ENCODE measurements around the gene EPB42.
"Not testable (repeated sequence)": the region's sequence is repeated elsewhere in the genome, so short reads cannot be mapped to it uniquely, and the experiment has no call there.

Gene EPB42

DNA sequence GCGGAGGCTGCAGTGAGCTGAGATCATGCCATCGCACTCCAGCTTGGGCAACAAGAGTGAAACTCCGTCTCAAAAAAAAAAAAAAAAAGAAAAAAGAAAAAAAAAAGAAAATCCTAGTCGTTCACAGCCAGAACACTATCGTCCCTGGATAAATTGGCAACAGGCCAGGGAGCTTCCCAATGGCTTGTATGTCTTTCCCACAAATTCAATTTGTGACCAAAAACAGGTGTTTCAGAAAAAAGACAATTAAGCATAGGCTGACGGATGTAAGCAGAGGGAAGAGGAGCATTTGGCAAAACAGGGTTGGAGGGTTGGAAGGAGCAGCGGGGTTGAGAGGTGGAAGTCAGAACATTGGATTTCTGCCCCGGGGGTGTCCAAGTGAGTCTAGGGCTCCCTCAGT, 8.5 kb downstream of the EPB42 start:
- no peak for DNase-seq (ENCODE audit: low read depth)

DNA sequence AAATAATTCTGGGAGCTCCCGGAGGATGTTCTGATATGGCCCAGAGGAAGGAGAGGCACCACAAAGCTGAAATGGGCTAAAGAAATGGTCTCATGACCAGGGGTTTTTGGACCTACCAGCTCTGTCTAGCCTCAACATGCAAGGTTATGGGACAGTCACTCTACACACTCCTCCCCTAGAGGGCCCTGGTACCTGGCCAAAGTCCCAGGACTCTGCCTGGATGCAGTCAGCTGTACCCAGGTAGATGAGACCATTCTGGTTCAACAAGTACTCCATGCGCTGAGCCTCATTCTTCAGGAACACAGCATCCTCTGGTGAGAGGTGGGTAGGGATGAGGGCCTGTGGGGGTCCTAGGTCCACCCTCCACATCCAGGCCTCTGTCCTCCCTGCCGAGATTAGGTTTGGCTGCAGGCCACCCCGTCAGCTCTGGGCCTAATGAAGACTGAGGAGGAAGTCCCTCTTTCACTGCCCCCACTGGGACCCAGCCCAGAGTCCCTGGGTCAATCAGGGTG, 9.5 kb downstream of the EPB42 start:
- DNase-seq (ENCODE audit: low read depth), result no peak

DNA sequence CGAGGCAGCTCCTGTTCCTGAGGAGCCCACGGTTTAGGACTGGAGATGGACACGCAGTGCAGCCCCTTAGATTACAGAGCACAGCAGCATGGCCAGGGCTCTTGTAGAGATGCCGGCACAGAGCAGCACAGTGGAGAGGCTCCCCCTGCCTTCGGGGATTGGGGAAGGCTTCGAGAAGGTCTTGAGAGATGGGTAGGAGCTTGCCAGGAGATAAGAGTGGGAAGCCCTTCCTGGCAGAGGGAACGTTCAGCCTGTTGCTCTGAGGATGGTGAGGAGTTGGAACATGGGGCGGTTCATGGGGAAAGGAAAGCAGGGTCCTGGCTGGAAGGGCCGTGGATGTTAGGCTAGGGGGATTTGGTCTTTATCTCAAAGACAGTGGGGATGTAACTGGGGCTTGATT, 10.0 kb downstream of the EPB42 start:
- DNase-seq (ENCODE audit: low read depth), result no peak

DNA sequence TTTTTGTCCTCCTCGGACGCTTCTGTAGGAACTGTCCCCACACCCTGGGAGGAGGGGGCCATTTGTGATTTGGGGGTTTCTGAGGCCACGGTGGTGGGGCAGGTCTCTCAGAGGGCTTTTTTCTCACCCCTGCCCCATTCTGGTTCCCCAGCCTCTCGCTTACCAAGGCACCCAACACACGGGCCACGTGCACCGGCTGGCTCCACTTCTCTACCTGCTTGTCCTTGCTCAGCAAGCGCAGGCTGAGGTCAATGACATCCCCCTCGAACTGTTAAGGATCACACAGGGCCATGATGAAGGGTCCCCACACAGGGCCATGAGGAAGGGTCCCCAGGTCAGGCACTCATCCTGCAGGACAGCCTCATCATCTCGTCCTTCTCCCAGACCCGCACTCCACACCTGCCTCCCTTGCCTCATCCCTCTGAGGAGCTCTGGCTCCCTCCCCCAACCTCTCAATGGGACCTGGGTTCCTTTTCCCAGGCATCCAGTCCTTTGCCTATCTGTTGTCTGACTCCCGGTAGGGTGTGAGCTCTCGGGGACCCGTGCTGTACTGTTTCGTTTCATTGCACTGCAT, 10.6 kb downstream of the EPB42 start:
- no peak for DNase-seq (ENCODE audit: low read depth)

DNA sequence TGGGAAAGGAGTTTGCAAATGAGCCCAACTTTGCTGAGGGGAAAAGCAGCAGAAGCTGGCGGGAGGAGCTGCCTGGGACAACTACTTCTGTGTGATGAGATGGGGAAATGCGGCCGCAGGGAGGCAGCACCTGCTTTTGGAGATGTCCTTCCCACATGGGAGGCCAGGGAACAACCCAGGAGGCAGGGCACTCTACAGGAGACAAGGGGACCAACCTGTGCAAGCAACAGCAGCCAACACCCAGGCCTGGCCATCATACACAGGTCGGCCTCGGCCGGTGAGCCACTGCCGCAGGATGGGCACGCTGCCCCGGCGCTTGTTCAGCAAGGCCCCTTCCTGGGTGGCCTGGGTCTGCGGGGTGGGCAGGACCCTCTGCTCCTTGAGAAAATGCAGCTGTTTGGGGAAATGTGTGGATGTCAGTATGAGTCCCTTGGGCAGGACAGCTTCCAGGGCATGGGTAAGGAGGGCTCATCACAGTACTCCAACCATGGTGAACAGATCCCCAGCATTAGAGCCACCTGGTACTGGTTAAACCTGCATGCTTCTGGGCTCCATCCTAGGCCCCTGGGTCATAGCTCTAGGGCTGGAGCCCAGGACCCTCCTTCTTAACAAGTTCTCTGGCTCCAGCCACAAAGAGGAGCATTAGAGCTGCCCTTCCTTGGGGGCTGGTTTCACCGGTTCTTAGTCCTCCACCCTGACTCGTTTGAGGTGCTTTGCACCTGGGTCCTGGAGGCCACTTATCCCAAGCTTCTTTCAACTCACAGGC, 11.6 kb downstream of the EPB42 start:
- DNase-seq (ENCODE audit: low read depth), result no peak

DNA sequence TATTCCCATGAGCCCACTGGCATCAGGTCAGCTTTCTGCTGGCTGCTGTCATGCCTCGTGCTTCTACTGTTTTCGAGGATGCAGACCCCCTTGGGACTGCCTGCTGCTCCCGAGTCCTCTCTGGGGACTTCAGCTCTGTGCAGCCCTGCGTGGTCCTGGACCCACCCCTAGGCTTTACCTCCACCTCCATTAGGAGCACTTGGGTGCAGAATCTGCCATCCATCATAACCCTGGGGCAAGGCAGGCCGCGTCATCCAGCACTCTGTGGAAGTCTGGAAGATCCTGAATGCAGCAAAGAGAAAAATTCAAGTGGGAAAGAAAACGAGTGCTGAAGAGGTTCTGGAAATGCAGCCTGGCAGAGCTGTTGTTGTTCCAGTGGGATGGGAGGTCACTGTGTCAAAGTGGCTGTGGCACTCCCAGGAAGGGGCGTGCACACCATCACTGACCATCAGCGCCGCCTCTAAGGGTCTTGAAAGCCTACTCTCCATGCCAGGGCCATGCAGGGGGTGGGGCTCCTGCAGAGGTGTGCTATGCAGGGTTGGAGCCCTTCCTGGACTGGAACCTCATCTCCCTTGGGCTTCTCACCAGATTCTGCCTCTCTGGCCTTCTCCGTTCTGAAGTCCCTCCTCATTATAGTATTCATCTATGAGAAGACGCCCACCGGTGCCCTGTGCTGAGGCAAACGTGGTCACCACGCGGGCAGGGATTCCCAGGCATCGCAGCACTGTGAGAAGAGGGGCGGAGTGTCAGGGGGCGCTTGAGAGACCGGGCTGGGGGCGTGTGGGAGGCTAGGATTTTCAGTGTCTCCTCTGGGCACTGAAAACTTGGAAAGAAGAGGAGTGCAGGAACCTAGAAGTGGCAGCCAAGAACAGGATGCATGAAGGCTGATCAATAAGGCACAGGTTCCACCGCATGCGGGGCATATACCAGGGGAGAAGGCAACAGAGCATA, 12.5 kb downstream of the EPB42 start:
- DNase-seq (ENCODE audit: low read depth), result no peak

DNA sequence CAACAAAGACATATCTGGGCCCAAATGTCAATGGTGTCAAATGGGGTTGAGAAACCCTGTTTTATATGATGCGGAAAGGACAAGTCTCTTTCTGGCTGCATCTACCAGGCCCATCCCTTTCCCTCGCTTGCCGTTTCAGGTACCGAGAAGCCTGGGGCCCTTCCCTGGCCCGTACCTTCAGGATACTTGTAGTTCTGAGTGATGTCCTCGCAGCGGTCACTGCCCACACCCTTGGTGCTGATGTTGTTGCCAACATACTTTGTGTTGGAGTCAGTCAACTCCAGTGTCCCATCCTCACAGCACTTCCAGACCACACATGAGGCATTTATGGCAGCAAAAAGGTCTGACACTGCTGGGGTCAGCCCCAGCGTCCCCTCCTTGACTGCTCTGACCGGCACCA, 13.8 kb downstream of the EPB42 start:
- no peak for DNase-seq (ENCODE audit: low read depth)

DNA sequence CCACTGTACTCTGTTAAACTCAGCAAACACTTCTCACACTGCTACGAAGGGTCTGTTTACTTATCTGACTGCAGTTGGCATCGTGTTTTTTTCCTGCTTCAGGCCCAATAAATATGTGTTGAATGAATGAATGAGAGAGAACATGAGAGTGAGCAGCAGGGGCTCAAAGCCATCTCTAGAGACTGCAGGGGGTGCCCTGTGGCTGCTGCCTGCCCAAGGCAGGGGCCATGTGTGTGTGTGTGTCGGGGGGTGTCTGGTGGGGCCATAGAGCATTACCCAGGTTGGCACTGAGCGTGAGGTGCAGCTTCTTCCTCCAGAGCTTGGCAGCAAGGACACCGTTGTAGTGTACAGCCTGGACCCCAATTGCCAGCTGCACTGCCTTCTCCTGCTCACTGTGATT, 14.8 kb downstream of the EPB42 start:
- DNase-seq (ENCODE audit: low read depth), result no peak

DNA sequence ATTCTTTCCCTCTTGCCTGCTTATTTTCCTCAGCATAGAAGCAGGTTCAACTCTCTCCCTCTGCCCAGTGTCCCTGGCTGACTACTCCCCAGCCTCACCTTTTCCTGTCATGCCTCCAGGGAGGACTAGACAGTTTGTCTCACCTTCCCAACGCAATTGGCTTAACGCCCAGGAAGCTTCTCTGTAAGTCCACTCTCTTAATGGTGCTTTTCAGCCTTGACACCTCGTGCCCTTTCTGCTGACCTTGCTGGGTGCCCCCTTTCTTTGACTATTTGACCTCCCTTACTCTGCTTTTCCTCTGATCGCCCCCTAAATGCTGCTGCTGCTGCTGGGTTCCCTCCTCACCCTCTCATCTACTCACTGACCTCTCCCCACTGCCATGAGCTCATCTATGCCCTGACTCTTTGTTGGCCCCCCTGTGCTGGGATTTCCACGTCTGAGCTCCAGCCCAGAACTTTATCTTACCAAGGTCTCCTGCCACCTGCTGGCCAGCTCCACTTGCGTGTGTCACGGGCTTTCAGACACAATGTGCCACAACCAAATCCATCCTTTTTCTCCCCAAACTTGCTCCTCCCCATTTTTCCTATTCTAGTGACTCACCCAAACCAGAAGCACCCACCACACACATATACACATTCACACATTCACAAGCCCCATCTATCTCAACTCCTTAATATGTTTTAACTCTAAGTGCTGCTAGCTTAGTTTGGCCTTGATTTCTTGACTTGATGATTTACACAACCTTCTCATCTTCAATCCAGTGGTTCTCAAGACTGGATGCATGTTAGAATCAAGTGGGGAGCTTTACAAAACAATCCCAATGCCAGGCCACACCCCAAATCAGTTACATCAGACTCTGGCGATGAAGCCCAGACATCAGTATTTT, 16.6 kb downstream of the EPB42 start:
- peak; percentile 24 for DNase-seq (ENCODE audit: low read depth)

DNA sequence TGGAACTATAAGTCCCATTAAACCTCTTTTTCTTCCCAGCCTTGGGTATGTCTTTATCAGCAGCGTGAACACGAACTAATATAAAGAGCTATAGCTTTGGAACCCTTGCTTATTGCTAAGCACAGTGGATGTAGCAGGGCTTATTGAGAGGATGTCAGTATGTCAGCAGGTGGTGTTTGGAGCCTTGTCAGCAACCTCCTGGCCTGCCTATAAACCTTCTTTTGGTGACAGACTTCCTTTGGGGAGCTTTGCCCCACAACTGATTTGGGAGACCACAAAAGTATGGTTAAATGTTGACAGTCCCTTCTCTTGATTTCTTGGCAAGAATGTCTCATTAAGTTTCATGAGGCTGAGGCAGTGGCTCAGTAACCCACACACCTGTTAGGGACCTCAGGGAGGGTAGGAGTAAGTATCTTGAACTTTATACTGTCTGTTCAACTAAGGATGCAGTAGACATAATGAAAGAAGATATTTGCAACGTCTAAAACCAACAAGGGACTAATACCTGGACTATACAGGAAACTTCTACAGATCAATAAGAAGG, 20.8 kb downstream of the EPB42 start:
- DNase-seq (ENCODE audit: low read depth), result no peak

DNA sequence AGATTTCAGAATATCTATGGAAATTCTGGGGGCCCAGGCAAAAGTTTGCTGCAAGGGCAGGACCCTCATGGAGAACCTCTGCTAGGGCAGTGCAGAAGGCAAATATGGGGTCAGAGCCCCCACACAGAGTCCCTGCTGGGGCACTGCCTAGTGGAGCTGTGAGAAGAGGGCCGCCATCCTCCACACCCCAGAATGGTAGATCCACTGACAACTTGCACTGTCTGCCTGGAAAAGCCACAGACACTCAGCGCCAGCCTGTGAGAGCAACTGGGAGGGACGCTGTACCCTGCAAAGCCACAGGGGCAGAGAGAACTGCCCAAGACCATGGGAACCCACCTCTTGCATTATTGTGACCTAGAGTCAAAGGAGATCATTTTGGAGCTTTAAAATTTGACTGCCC, 21.8 kb downstream of the EPB42 start:
- no peak for DNase-seq (ENCODE audit: low read depth)

DNA sequence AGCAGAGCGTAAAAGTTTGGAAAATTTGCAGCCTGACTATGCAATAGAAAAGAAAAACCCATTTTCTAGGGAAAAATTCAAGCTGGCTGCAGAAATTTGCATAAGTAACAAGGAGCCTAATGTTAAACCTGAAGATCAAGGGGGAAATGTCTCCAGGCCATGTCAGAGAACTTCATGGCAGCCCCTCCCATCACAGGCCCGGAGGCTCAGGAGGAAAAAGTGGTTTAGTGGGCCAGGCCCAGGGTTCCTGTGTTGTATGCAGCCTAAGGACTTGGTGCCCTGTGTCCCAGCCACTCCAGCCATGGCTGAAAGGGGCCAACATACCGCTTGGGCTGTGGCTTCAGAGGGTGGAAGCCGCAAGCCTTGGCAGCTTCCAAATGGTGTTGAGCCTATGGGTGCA, 22.3 kb downstream of the EPB42 start:
- DNase-seq (ENCODE audit: low read depth), result not testable (repeated sequence)

DNA sequence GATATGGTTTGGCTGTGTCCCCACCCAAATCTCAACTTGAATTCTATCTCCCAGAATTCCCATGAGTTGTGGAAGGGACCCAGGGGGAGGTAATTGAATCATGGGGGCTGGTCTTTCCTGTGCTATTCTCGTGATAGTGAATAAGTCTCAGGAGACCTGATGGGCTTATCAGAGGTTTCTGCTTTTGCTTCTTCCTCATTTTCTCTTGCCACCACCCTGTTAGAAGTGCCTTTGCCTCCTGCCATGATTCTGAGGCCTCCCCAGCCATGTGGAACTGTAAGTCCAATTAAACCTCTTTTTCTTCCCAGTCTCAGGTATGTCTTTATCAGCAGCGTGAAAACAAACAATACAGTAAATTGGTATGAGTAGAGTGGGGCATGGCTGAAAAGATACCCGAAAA, 23.0 kb downstream of the EPB42 start:
- not testable (repeated sequence) for DNase-seq (ENCODE audit: low read depth)

DNA sequence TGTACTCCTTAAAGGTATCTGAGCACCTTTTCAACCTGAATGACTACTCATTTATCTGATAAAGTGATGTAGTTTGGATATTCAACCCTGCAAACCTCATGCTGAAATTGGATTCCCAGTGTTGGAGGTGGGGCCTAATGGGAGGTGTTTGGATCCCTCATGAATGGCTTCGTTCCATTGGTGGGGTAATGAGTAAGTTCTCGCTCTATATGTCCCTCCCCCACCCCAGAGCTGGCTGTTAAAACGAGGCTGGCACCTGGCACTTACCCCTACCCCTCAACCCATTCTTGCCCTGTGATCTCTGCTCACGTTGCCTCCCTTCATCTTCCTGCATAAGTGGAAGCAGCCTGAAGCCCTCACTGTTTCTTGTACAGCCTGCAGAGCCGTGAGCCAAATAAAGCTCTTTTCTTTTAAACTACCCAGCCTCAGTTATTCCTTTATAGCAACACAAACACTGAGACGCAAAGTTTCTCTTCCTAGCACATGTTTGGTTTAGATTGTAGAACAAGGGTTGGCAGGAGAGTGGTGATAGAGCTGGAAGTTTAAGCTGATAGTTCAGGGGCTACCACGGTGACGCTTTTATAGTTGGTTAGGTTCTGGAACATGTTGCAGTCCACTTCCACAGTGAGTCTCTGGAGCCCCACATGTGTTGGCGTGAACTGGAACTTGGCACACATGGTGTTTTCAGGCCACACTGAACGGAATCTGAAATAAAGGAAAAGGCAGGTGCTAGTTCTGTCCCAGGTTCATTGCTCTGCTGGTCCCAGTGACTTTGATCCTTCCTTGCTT, 23.9 kb downstream of the EPB42 start:
- DNase-seq (ENCODE audit: low read depth), result no peak

DNA sequence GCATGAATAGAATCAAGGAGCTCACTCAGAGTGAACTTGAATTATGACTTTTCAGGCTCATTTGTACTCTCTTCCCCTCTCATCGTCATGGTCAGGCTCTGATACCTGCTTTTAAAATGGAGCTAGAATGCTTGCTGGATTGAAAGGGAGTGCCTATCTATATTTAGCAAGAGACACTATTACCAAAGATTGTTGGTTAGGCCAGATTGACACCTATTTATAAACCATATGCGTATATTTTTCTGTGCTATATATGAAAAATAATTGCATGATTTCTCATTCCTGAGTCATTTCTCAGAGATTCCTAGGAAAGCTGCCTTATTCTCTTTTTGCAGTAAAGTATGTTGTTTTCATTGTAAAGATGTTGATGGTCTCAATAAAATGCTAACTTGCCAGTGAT, 26.0 kb downstream of the EPB42 start:
- no peak for DNase-seq (ENCODE audit: low read depth)

DNA sequence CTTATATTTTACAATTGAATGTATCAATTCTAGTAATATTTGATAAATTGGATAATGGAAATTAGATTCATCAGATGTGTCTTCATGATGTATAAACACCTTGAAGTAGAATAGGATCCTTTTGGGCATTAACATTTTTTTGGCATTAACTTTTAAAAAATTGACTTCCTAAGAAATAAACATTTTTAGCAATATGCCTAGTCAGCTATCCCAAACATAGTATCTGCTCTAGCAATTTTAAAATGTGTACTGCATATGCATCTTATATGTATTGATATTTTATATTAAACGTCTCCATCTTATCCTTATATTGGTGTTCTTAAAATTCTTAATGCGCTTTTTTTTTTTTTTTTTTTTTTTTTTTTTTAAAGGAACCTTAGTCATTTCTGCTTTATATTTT, 27.1 kb downstream of the EPB42 start:
- no peak for DNase-seq (ENCODE audit: low read depth)

DNA sequence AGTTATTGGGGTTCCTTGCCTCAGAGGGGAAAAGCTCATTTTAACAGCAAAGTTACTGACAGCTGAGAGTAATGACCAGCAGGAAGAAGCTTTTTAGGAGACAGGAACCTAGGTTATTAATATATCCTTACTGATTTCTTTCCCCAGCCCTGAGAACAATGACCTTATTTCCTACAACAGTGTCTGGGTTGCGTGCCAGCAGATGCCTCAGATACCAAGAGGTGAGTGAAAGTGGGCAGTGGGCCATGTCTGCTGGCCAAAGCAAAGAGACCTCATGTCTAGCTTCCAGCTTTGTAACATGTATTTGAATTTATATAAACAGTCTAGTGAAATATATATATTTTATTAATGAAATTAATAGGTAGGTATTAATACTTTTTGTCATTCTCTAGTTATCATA, 30.6 kb downstream of the EPB42 start:
- DNase-seq (ENCODE audit: low read depth), result no peak

DNA sequence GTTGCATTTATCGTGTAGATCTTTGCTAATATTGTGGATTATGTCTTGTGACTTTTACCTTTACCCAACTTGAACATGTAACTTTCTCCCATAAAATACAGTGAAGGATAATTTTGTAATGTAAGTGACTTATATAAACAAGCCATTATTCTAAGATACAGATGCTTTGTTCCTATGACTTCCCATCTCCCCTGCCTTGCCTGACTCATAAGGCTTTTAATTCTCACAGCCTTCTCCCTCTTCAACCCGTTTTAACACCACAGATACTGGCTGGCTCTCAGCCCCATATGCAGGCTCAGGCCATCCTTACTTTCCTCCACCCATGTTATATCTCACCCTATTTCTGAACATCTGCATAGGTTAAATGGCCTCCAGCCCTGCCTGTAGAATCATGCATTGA, 31.5 kb downstream of the EPB42 start:
- DNase-seq (ENCODE audit: low read depth), result no peak

DNA sequence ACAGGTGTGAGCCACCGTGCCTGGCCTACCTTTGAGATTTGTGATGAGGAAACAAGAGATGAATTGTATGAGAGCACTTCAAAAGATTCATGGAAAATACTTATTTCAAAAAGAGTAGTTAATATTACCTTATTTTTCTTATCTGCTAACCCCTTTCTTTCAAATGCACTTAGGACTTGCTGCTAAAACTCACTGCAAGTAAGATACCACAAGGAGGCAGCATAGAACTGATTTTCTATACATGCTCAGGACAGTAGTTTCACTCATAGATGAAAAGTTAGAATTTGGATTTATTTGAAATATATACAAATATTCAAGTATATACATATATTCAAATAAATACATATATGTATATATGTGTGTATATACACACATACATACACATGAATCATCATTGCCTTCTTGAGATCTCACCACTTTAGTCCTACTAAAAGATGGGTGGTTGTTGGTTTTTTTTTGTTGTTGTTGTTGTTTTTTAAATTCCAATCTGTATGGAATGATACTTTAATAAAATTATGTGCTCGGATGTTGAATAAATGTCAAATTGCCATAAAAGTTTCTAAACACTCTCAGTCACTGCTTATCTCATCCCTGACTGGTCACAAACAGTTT, 33.2 kb downstream of the EPB42 start:
- DNase-seq (ENCODE audit: low read depth), result no peak

DNA sequence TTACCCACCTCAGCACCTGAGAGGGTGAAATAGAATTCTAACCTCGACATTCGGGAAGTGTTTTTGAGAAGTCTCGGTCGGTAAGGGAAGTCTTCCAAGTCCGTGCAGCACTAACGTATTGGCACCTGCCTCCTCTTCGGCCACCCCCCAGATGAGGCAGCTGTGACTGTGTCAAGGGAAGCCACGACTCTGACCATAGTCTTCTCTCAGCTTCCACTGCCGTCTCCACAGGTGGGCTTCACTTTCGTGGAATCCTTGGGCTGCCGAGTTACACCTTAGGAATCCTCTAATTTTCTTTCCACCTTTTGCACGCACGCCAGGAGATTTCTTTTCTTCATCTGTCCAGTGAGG, 34.8 kb downstream of the EPB42 start:
- DNase-seq (ENCODE audit: low read depth), result peak; percentile 4

All from stimulated activated CD8-positive, alpha-beta memory T cell treated with anti-CD3 and anti-CD28 coated beads, Interleukin-4, amount 100 ng/mL, for 24 hours (primary cell).